SK-N-SH (cell line): ENCODE data around the gene PCGF3. TPM values are rescaled to one million over a fixed set of nuclear protein-coding genes. Genes with fewer than 3 reads are reported as not detected.

Experiments
- CTCF ChIA-PET: fragments of 300-600, 350-600 bp; formaldehyde crosslinking; extraction: SDS; loops from one replicate; lab custom pipeline; 2021; lab: Yijun Ruan, JAX
- POLR2A ChIA-PET: fragments of 350-600 bp; sonication (Branson Sonifier 250); formaldehyde crosslinking; extraction: SDS; loops from one replicate; lab custom pipeline; 2020; ENCODE audit warnings: antibody characterized with exemption, inconsistent platforms; lab: Yijun Ruan, JAX
- DNase-seq: peaks from one replicate; pipeline ENCODE4 v3.0.0; 2012
- H2AFZ ChIP-seq: fragments of 200-600 bp; sonication (generic); 2 replicates; pipeline ENCODE4 v1.8.1; 2016; ENCODE audit warnings: antibody characterized with exemption, mild to moderate bottlenecking, low read depth
- H3F3A ChIP-seq: fragments of 200-600 bp; sonication (generic); replicated peaks from 2 replicates; pipeline ENCODE3; 2016; ENCODE audit warnings: antibody characterized with exemption, mild to moderate bottlenecking; ENCODE audit not compliant: insufficient read depth
- H3K27ac ChIP-seq, 2 experiments: fragments of 200-500 bp in 1 of 2; fragments of 200-600 bp in 1 of 2; sonication (Bioruptor generic) in 1 of 2; sonication (generic), shearing (Covaris generic) in 1 of 2; 2 replicates each; pipeline versions ENCODE4 v1.5.1 to v1.6.1; 2014 to 2016; ENCODE audit warnings: low read depth in 2 of 2, inconsistent platforms in 1 of 2, low read length in 1 of 2, mild to moderate bottlenecking in 1 of 2, mixed read lengths in 1 of 2
- H3K27me3 ChIP-seq: fragments of 200-600 bp; sonication (generic), shearing (Covaris generic); 2 replicates; pipeline ENCODE4 v1.6.1; 2016; ENCODE audit warnings: mixed run types; ENCODE audit not compliant: insufficient read depth
- H3K36me3 ChIP-seq, 2 experiments: fragments of 200-500 bp in 1 of 2; fragments of 200-600 bp in 1 of 2; sonication (Bioruptor generic) in 1 of 2; sonication (generic) in 1 of 2; replicated peaks in 1 of 2; 2 replicates each; pipeline versions ENCODE3 to v1.5.1; 2014 to 2016; ENCODE audit warnings: low read length in 1 of 2, mild to moderate bottlenecking in 1 of 2; ENCODE audit not compliant: insufficient read depth in 2 of 2, control insufficient read depth in 1 of 2
- H3K4me1 ChIP-seq, 2 experiments: fragments of 200-500 bp in 1 of 2; fragments of 200-600 bp in 1 of 2; sonication (Bioruptor generic) in 1 of 2; sonication (generic), shearing (Covaris generic) in 1 of 2; 2 replicates each; pipeline versions ENCODE4 v1.5.1 to v1.6.1; 2014 to 2016; ENCODE audit warnings: low read depth in 1 of 2, low read length in 1 of 2, mixed run types in 1 of 2; ENCODE audit not compliant: insufficient read depth in 2 of 2, control insufficient read depth in 1 of 2
- H3K4me2 ChIP-seq: fragments of 200-600 bp; sonication (generic), shearing (Covaris generic); 2 replicates; pipeline ENCODE4 v1.6.1; 2017; ENCODE audit warnings: mixed run types
- H3K4me3 ChIP-seq, 2 experiments: fragments of 200-500 bp in 1 of 2; fragments of 200-600 bp in 1 of 2; sonication (Bioruptor generic) in 1 of 2; sonication (generic), shearing (Covaris generic) in 1 of 2; 2 replicates each; pipeline versions ENCODE4 v1.5.1 to v1.8.1; 2014 to 2016; ENCODE audit warnings: low read depth in 2 of 2, inconsistent platforms in 1 of 2, low read length in 1 of 2, mild to moderate bottlenecking in 1 of 2, mixed read lengths in 1 of 2, moderate library complexity in 1 of 2
- H3K79me2 ChIP-seq: fragments of 200-600 bp; sonication (generic); 2 replicates; pipeline ENCODE4 v1.8.1; 2017; ENCODE audit warnings: mild to moderate bottlenecking; ENCODE audit not compliant: insufficient read depth
- H3K9ac ChIP-seq: fragments of 200-600 bp; sonication (generic); 2 replicates; pipeline ENCODE4 v1.6.1; 2017; ENCODE audit warnings: mixed run types
- H3K9me2 ChIP-seq: fragments of 200-600 bp; sonication (generic); 2 replicates; pipeline ENCODE4 v1.6.1; 2017; ENCODE audit warnings: mixed run types
- H3K9me3 ChIP-seq: fragments of 200-600 bp; sonication (generic); 2 replicates; pipeline ENCODE4 v1.6.1; 2017; ENCODE audit warnings: mixed run types, mild to moderate bottlenecking, moderate library complexity
- H4K20me1 ChIP-seq: fragments of 200-600 bp; sonication (generic); 2 replicates; pipeline ENCODE4 v1.6.1; 2017; ENCODE audit warnings: mild to moderate bottlenecking, mixed run types; ENCODE audit not compliant: insufficient read depth
- CHD2 ChIP-seq: fragments of 150-350 bp; IDR thresholded peaks from 2 replicates; pipeline ENCODE4 v1.6.1; 2018; ENCODE audit warnings: low read length; ENCODE audit not compliant: partially characterized antibody
- CTCF ChIP-seq: fragments of 200-600 bp; sonication (generic); IDR thresholded peaks from 2 replicates; pipeline ENCODE4 v1.6.1; 2017; ENCODE audit warnings: antibody characterized with exemption, mild to moderate bottlenecking, moderate library complexity
- ELF1 ChIP-seq: IDR thresholded peaks from 2 replicates; pipeline ENCODE4 v1.4.0; 2012
- EP300 ChIP-seq, 2 experiments: IDR thresholded peaks; 2 replicates each; pipeline versions ENCODE4 v1.4.0 to v1.6.1; 2012; ENCODE audit warnings: borderline replicate concordance in 1 of 2, low read depth in 1 of 2, low read length in 1 of 2
- FOSL2 ChIP-seq: IDR thresholded peaks from 2 replicates; pipeline ENCODE4 v1.4.0; 2012; ENCODE audit warnings: low read depth, mild to moderate bottlenecking, moderate library complexity, borderline replicate concordance
- IRF3 ChIP-seq: fragments of 150-350 bp; IDR thresholded peaks from 2 replicates; pipeline ENCODE4 v1.6.1; 2016; ENCODE audit warnings: mild to moderate bottlenecking, low read depth, low read length
- MEF2A ChIP-seq: IDR thresholded peaks from 2 replicates; pipeline ENCODE4 v1.4.0; 2012; ENCODE audit warnings: low read depth, borderline replicate concordance
- RAD21 ChIP-seq: IDR thresholded peaks from 2 replicates; pipeline ENCODE4 v1.6.1; 2012; ENCODE audit warnings: mild to moderate bottlenecking, low read length
- RXRA ChIP-seq: IDR thresholded peaks from 2 replicates; pipeline ENCODE4 v1.4.0; 2012; ENCODE audit warnings: low read depth, mild to moderate bottlenecking, borderline replicate concordance
- SIN3A ChIP-seq: IDR thresholded peaks from 2 replicates; pipeline ENCODE4 v1.6.1; 2012; ENCODE audit warnings: low read depth, mild to moderate bottlenecking, low read length, moderate library complexity, borderline replicate concordance
- SMC3 ChIP-seq: IDR thresholded peaks from 2 replicates; pipeline ENCODE4 v1.6.1; 2012; ENCODE audit warnings: low read depth, low read length, improper control_type of control experiment
- TCF12 ChIP-seq: IDR thresholded peaks from 2 replicates; pipeline ENCODE4 v1.4.0; 2012
- YY1 ChIP-seq: IDR thresholded peaks from 2 replicates; pipeline ENCODE4 v1.4.0; 2012; ENCODE audit warnings: low read depth, mild to moderate bottlenecking
- WGBS: methylation state at CpG from one replicate; pipeline ENCODE4 v1.1.6; 2017; ENCODE audit warnings: low lambda C conversion rate; 5-methylcytosine and 5-hydroxymethylcytosine counted together
- polyA plus RNA-seq, 3 experiments: library from polyadenylated mRNA; depleted of rRNA; stranded (reverse); fragments of >200 nt; gene quantifications; 2 replicates each; pipeline ENCODE4 v1.2.3, GENCODE V29; 2012
- TF ChIP-seq, protein P1 (sequence below): IDR thresholded peaks from 2 replicates; pipeline ENCODE4 v1.4.0; 2012; ENCODE audit warnings: low read depth, borderline replicate concordance
- TF ChIP-seq, protein P2 (sequence below): IDR thresholded peaks from 2 replicates; pipeline ENCODE4 v1.4.0; 2012; ENCODE audit warnings: low read depth
- TF ChIP-seq, protein P3 (sequence below): fragments of 150-350 bp; IDR thresholded peaks from 2 replicates; pipeline ENCODE4 v1.6.1; 2017; ENCODE audit warnings: antibody characterized with exemption, low read length, low read depth, borderline replicate concordance
- TF ChIP-seq, protein P4 (sequence below): IDR thresholded peaks from 2 replicates; pipeline ENCODE4 v1.6.1; 2012; ENCODE audit warnings: mild to moderate bottlenecking, low read depth, low read length, moderate library complexity

Gene PCGF3
- polyA plus RNA-seq, 1 of the 3 experiments (the other 2 are of a cell fraction), result 44.8 TPM

DNA sequence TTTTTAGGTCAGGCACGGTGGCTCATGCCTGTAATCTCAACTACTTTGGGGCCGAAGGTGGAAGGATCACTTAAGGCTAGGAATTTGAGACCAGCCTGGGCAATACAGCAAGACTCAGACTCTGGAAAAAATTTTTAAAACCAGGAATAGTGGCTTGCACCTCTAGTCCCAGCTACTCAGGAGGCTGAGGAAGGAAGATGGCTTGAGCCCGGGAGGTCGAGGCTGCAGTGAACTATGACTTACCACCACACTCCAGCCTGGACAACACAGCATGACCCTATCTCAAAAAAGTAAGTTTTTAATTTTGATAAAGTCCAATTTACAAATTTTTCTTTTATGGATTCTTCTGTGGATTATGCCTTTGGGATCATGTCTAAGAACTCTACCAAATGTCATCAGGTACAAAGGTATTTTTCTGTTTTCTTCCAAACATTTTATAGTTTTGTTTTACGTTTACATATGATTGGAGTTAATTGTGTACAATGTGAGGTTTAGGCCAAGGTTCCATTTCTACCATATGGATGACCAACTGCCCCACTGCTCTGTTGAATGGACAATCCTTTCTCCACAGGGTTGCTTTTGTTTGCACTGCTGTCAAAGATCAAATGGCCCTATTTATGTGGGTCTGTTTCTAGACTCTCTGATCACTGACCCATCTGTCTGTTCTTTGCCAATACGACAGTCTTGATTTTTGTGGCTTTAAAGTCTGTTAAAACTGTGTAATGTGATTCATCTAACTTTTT lies 72.1 kb downstream of the PCGF3 start (continued):
- TF ChIP-seq, protein P1, sequence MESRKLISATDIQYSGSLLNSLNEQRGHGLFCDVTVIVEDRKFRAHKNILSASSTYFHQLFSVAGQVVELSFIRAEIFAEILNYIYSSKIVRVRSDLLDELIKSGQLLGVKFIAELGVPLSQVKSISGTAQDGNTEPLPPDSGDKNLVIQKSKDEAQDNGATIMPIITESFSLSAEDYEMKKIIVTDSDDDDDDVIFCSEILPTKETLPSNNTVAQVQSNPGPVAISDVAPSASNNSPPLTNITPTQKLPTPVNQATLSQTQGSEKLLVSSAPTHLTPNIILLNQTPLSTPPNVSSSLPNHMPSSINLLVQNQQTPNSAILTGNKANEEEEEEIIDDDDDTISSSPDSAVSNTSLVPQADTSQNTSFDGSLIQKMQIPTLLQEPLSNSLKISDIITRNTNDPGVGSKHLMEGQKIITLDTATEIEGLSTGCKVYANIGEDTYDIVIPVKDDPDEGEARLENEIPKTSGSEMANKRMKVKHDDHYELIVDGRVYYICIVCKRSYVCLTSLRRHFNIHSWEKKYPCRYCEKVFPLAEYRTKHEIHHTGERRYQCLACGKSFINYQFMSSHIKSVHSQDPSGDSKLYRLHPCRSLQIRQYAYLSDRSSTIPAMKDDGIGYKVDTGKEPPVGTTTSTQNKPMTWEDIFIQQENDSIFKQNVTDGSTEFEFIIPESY, result no peak
- TF ChIP-seq TCF12 (no peak), SMC3 (no peak)

DNA sequence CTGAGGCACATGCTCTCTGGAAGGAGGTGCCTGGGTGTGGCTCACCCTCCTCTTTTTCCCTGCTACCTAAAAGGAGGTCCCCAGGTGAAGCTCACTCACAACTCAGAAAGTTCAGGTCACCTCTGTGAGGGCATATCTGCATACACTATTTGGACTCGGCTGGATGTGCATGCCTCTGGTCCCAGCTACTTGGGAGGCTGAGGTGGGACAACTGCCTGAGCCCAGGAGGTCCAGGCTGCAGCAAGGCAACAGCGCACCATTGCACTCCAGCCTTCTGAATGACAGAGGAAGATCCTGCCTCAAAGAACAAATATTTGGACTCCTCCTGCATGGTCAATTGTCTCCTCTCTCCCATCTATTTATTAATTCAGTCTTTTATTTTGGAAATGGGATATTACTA lies 73.9 kb downstream of the PCGF3 start:
- no peaks in the 10 kb centered on the region for H3K9me3 ChIP-seq
- ChIA-PET CTCF (interaction anchor here (1.3 kb wide), 1 partner anchor 37 kb away, joined by 3 read pairs; no protein-coding TSS in a partner anchor), POLR2A (no interaction called here)
- H3K9me2 ChIP-seq, result no peaks in the 10 kb centered on the region
- H3K4me2 ChIP-seq, result peak overlapping the region; percentile 88
- no peak overlapping the region for H3K27ac ChIP-seq
- H4K20me1 ChIP-seq, result peaks cover 32% of the 10 kb centered on the region
- H3F3A ChIP-seq, result peaks cover 8% of the 10 kb centered on the region
- H2AFZ ChIP-seq, result no peak overlapping the region
- H3K79me2 ChIP-seq, result peaks cover 71% of the 10 kb centered on the region
- H3K36me3 ChIP-seq, result peaks cover 23 to 42% of the 10 kb centered on the region in 2 experiments
- H3K9ac ChIP-seq, result no peak overlapping the region
- peaks cover 6 to 36% of the 10 kb centered on the region in 2 experiments; a peak in 2 of 4 replicates for H3K4me1 ChIP-seq
- H3K4me3 ChIP-seq, result no peak overlapping the region; a peak in 1 of 4 replicates
- WGBS, result 91% methylated on average over 1 of the region's 2 CpGs
- DNase-seq, result no peak
- H3K27me3 ChIP-seq, result no peaks in the 10 kb centered on the region
- TF ChIP-seq, protein P2, sequence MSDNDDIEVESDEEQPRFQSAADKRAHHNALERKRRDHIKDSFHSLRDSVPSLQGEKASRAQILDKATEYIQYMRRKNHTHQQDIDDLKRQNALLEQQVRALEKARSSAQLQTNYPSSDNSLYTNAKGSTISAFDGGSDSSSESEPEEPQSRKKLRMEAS, result no peak
- no peak for TF ChIP-seq FOSL2
- TF ChIP-seq, protein P3, sequence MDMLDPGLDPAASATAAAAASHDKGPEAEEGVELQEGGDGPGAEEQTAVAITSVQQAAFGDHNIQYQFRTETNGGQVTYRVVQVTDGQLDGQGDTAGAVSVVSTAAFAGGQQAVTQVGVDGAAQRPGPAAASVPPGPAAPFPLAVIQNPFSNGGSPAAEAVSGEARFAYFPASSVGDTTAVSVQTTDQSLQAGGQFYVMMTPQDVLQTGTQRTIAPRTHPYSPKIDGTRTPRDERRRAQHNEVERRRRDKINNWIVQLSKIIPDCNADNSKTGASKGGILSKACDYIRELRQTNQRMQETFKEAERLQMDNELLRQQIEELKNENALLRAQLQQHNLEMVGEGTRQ, result no peak
- no peak for TF ChIP-seq IRF3
- TF ChIP-seq CTCF, result no peak
- no peak for TF ChIP-seq RXRA
- TF ChIP-seq EP300 (IDR thresholded peaks at IDR 0.05; ENCODE audit: borderline replicate concordance in 1 of 2, low read depth in 1 of 2, low read length in 1 of 2), result no peak
- no peak for TF ChIP-seq MEF2A
- no peak for TF ChIP-seq RAD21
- TF ChIP-seq, protein P1, result no peak
- no peak for TF ChIP-seq ELF1
- TF ChIP-seq, protein P4, sequence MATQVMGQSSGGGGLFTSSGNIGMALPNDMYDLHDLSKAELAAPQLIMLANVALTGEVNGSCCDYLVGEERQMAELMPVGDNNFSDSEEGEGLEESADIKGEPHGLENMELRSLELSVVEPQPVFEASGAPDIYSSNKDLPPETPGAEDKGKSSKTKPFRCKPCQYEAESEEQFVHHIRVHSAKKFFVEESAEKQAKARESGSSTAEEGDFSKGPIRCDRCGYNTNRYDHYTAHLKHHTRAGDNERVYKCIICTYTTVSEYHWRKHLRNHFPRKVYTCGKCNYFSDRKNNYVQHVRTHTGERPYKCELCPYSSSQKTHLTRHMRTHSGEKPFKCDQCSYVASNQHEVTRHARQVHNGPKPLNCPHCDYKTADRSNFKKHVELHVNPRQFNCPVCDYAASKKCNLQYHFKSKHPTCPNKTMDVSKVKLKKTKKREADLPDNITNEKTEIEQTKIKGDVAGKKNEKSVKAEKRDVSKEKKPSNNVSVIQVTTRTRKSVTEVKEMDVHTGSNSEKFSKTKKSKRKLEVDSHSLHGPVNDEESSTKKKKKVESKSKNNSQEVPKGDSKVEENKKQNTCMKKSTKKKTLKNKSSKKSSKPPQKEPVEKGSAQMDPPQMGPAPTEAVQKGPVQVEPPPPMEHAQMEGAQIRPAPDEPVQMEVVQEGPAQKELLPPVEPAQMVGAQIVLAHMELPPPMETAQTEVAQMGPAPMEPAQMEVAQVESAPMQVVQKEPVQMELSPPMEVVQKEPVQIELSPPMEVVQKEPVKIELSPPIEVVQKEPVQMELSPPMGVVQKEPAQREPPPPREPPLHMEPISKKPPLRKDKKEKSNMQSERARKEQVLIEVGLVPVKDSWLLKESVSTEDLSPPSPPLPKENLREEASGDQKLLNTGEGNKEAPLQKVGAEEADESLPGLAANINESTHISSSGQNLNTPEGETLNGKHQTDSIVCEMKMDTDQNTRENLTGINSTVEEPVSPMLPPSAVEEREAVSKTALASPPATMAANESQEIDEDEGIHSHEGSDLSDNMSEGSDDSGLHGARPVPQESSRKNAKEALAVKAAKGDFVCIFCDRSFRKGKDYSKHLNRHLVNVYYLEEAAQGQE, result no peak
- TF ChIP-seq YY1, result no peak
- TF ChIP-seq CHD2, result no peak
- TF ChIP-seq SIN3A, result no peak
